ENCODE data around the gene ZNF536.

DNA sequence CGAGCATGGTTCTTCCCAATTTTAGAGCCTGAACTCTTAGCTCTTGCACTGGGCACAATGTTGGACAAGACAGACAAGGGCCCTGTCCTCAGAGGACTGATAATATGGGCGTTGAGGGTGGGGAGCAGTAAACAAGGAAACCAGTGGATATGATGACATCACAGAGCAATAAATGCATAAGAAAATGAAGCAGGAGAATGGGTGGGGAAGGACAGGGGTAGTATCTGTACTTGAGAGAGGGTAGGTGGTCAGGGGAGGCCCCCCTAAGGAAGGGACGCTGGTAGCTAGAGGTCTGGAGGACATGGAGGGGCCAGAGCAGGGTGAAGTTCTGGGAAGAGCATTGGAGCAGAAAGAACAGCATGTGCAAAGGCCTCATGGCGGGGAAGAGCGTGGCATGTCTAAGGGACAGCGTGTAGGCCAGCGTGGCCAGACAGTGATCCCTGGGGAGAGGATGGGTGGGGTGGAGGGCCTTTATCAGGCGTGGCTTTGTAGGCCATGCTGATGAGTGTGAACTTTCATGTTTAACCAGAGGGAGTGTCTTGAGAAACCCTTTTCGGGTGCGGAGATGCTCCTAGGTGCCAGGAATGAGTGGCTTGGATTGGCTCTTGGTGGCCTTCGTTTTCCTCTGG lies 15.1 kb upstream of the ZNF536 start:
- no peak for TF ChIP-seq CTCF (IDR thresholded peaks at IDR 0.05; ENCODE audit: insufficient read depth, low read length)
- no peak for TF ChIP-seq SPI1 (IDR thresholded peaks at IDR 0.05; ENCODE audit: borderline replicate concordance, low read depth)
- TF ChIP-seq GABPA (IDR thresholded peaks at IDR 0.05; ENCODE audit: low read depth), result no peak

Measured in HL-60 (cell line).